Transverse colon (tissue), 4 donors: ENCODE data around the gene ATR.

Source experiments
- EP300 ChIP-seq: sonication (generic); formaldehyde crosslinking; IDR thresholded peaks from one replicate; pipeline ENCODE4 v1.6.1; 2017; ENCODE audit warnings: antibody characterized with exemption, low read depth
- POLR2A ChIP-seq: fragments of 450-650 bp; IDR thresholded peaks from one replicate; pipeline ENCODE4 v1.6.1; 2016; ENCODE audit warnings: antibody characterized with exemption, mild to moderate bottlenecking, moderate library complexity
- POLR2AphosphoS5 ChIP-seq, 3 donors: sonication (generic); formaldehyde crosslinking; IDR thresholded peaks; one replicate each; pipeline ENCODE4 v1.6.1; 2016; ENCODE audit warnings: antibody characterized with exemption in 3 of 3
- TF ChIP-seq, protein P1 (sequence below), 5 experiments: fragments of 200-600 bp in 3 of 5; fragments of 450-650 bp in 2 of 5; sonication (generic) in 3 of 5; IDR thresholded peaks; 1 replicate in 2 of 5; 2 replicates in 3 of 5; pipeline ENCODE4 v1.5.1; 2016 to 2017; ENCODE audit warnings: antibody characterized with exemption in 5 of 5, inconsistent platforms in 3 of 5, mild to moderate bottlenecking in 2 of 5, moderate library complexity in 1 of 5

DNA sequence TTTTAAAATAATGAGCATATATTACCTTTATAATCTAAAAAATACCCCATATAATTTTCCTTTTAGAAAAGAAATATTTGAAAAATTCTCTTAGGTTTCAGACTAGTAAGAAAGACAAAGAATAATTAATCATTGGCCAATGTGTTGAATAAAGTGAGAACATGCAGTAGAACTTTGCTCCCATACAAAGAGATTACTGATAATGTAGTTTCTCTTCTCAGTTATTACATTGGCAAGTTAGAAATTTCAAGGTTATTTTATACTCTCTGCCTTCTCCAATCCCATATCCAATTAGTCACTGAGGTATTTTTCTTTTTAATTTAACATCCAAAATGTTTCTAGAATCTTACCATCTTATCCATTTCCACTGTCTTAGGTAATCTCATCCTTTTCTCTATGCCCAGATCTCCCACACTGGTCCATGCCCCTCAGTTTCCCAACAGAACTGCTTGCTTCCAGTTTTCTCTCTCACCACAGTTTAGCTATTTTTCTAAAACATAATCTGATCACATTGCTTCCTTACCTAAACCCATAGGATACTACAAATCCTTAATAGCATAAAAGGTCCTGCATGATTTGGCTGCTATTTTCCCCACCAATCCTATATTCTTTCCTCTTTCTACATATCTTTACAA is 141.5 kb downstream of the ATR start:
- TF ChIP-seq POLR2A, result no peak
- TF ChIP-seq, protein P1, sequence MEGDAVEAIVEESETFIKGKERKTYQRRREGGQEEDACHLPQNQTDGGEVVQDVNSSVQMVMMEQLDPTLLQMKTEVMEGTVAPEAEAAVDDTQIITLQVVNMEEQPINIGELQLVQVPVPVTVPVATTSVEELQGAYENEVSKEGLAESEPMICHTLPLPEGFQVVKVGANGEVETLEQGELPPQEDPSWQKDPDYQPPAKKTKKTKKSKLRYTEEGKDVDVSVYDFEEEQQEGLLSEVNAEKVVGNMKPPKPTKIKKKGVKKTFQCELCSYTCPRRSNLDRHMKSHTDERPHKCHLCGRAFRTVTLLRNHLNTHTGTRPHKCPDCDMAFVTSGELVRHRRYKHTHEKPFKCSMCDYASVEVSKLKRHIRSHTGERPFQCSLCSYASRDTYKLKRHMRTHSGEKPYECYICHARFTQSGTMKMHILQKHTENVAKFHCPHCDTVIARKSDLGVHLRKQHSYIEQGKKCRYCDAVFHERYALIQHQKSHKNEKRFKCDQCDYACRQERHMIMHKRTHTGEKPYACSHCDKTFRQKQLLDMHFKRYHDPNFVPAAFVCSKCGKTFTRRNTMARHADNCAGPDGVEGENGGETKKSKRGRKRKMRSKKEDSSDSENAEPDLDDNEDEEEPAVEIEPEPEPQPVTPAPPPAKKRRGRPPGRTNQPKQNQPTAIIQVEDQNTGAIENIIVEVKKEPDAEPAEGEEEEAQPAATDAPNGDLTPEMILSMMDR (IDR thresholded peaks at IDR 0.05), result no peak
- no peak for TF ChIP-seq EP300
- TF ChIP-seq POLR2AphosphoS5 (IDR thresholded peaks at IDR 0.05), result no peak
